A673 (cell line): Measurements from ENCODE around the gene PNMA6A. TPM values are rescaled to one million over a fixed set of nuclear protein-coding genes. Genes with fewer than 3 reads are reported as not detected.
"Not testable (repeated sequence)": the region's sequence is repeated elsewhere in the genome, so short reads cannot be mapped to it uniquely, and the experiment has no call there.

Experiments used
- BruUV-seq: library from RNA; stranded (reverse); fragments of 400-500 nt; replicated peaks from 2 replicates; lab custom pipeline; 2021; lab: Mats Ljungman, UMichigan
- CTCF ChIA-PET: fragments of 300-600 bp; sonication (Branson Sonifier 250); formaldehyde crosslinking; loops from one replicate; lab custom pipeline; 2022; ENCODE audit warnings: antibody characterized with exemption; lab: Charles Lee
- POLR2A ChIA-PET: fragments of 300-600 bp; sonication (Branson Sonifier 250); formaldehyde crosslinking; loops from one replicate; lab custom pipeline; 2022; ENCODE audit warnings: antibody characterized with exemption; ENCODE audit not compliant: low non-redundant PET; lab: Charles Lee
- DNase-seq: peaks from one replicate; pipeline ENCODE4 v3.0.0-alpha.2; 2015; ENCODE audit warnings: low spot score
- H3K27ac ChIP-seq: fragments of 200-600 bp; sonication (generic); 2 replicates; pipeline ENCODE4 v1.5.1; 2016; ENCODE audit warnings: mixed run types, low read depth, mild to moderate bottlenecking, mixed read lengths, antibody characterized with exemption, low read length; ENCODE audit not compliant: poor library complexity, severe bottlenecking
- H3K27me3 ChIP-seq: fragments of 200-600 bp; sonication (generic); replicated peaks from 2 replicates; pipeline ENCODE4 v1.6.1; 2017; ENCODE audit warnings: mixed run types, low read depth, mild to moderate bottlenecking, mixed read lengths, antibody characterized with exemption, low read length; ENCODE audit not compliant: insufficient read depth, poor library complexity
- H3K36me3 ChIP-seq: fragments of 200-600 bp; sonication (generic); 2 replicates; pipeline ENCODE4 v1.6.1; 2016; ENCODE audit warnings: mixed run types, mild to moderate bottlenecking, mixed read lengths, antibody characterized with exemption, low read length; ENCODE audit not compliant: insufficient read depth, poor library complexity, severe bottlenecking
- H3K4me1 ChIP-seq: fragments of 200-600 bp; sonication (generic); 2 replicates; pipeline ENCODE4 v1.6.1; 2017; ENCODE audit warnings: mixed run types, mild to moderate bottlenecking, mixed read lengths, antibody characterized with exemption, low read length; ENCODE audit not compliant: insufficient read depth, poor library complexity, severe bottlenecking
- H3K4me3 ChIP-seq: fragments of 200-600 bp; sonication (generic); 2 replicates; pipeline ENCODE4 v1.5.1; 2016; ENCODE audit warnings: low read depth, mixed run types, mild to moderate bottlenecking, mixed read lengths, low read length; ENCODE audit not compliant: poor library complexity, severe bottlenecking
- H3K9me3 ChIP-seq: fragments of 200-600 bp; sonication (generic); 2 replicates; pipeline ENCODE4 v1.6.1; 2016; ENCODE audit warnings: mixed run types, low read depth, mild to moderate bottlenecking, mixed read lengths, antibody characterized with exemption, low read length; ENCODE audit not compliant: poor library complexity, severe bottlenecking
- intact Hi-C: fragments of 100-400 bp; cut with micrococcal nuclease; formaldehyde crosslinking; loops from one replicate; pipeline ENCODE4 v1.10.0; 2022; ENCODE audit not compliant: unreplicated experiment
- total RNA-seq: library from RNA; stranded (reverse); gene quantifications from 2 replicates; pipeline ENCODE4 v1.2.3, GENCODE V29; 2021

The PNMA6A gene
- total RNA-seq, 1 experiment from 2014 or later: 6.3 TPM

DNA sequence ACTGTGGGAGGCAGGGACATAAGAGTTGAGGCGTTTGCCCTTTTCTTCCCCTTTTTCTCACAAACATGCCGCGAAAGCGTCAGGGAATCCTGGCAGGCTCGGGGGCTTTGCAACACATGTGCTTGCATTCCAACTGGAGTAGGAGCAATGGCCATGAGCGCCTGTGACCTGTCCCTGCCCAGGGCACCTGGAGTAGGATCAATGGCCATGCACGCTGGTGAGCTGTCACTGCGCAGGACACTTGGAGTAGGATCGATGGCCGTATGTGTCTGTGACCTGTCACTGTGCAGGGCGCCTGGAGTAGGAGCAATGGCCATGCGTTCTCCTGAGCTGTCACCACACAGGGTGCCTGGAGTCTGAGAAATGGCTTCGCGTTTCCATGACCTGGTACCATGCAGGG lies 51.2 kb downstream of the PNMA6A start:
- H3K27me3 ChIP-seq, DNase-seq, CTCF ChIA-PET, intact Hi-C loops, H3K27ac ChIP-seq, POLR2A ChIA-PET, H3K9me3 ChIP-seq, H3K4me1 ChIP-seq, H3K4me3 ChIP-seq, BruUV-seq, H3K36me3 ChIP-seq: not testable (repeated sequence)

Other genes with a start within 250 kb of the PNMA6A start
- 33.3 and 36.1 TPM in 2 replicates for gene CETN2, start 241.7 kb upstream of the PNMA6A start, total RNA-seq
- gene NSDHL, start 241.4 kb upstream of the PNMA6A start, total RNA-seq: 44.4 and 52.0 TPM in 2 replicates
- 2.1 and 2.2 TPM in 2 replicates for gene ZNF185, start 174.4 kb upstream of the PNMA6A start, total RNA-seq
- not detected in 2 replicates for gene PNMA5, start 78.3 kb upstream of the PNMA6A start, total RNA-seq
- 0.90 and 1.7 TPM in 2 replicates for gene PNMA3, start 16.0 kb upstream of the PNMA6A start, total RNA-seq
- not detected in 2 replicates for gene MAGEA1, start 106.8 kb downstream of the PNMA6A start, total RNA-seq
- gene PNMA6F, start 249.3 kb downstream of the PNMA6A start, total RNA-seq: not detected in 2 replicates